Activated CD8-positive, alpha-beta memory T cell treated with anti-CD3 and anti-CD28 coated beads, Interleukin-2, amount 50 U/mL, for 1 hour (primary cell): ENCODE results near the gene TRDN.

ENCODE experiments used
- DNase-seq: peaks from one replicate; pipeline ENCODE4 v3.0.0-alpha.2; 2020; ENCODE audit errors: extremely low read depth

TRDN gene

GRCh38 chr6:123636782-123637181, at the start of gene TRDN:
Gene TRDN, minus strand, starts transcription at chr6:123636950. Its CDS starts 175 bp downstream, at chr6:123636775.
- no peak for DNase-seq

GRCh38 chr6:123681957-123682462, 45.3 kb upstream of the TRDN start:
- no peak for DNase-seq

- no peak for DNase-seq
Measured at GRCh38 chr6:123677897-123678296, 41.1 kb upstream of the TRDN start.

- no peak for DNase-seq
Measured at GRCh38 chr6:123676793-123677192, 40.0 kb upstream of the TRDN start.

GRCh38 chr6:123668965-123669591, 32.3 kb upstream of the TRDN start:
- DNase-seq: no peak

- no peak for DNase-seq
Measured at GRCh38 chr6:123668063-123668462, 31.3 kb upstream of the TRDN start.

GRCh38 chr6:123663436-123663835, 26.7 kb upstream of the TRDN start:
- DNase-seq: no peak

- DNase-seq: no peak
Measured at GRCh38 chr6:123662757-123663156, 26.0 kb upstream of the TRDN start.

GRCh38 chr6:123661105-123661891, 24.5 kb upstream of the TRDN start:
- no peak for DNase-seq

GRCh38 chr6:123659960-123660748, 23.4 kb upstream of the TRDN start:
- no peak for DNase-seq

GRCh38 chr6:123658848-123659247, 22.1 kb upstream of the TRDN start:
- no peak for DNase-seq

- no peak for DNase-seq
Measured at GRCh38 chr6:123655521-123656306, 19.0 kb upstream of the TRDN start.

GRCh38 chr6:123648723-123649122, 12.0 kb upstream of the TRDN start:
- no peak for DNase-seq

GRCh38 chr6:123648020-123648580, 11.3 kb upstream of the TRDN start:
- no peak for DNase-seq

- DNase-seq: no peak
Measured at GRCh38 chr6:123641497-123641896, 4.7 kb upstream of the TRDN start.

GRCh38 chr6:123640567-123641187, 3.9 kb upstream of the TRDN start:
- DNase-seq: no peak

GRCh38 chr6:123638865-123639264, 2.1 kb upstream of the TRDN start:
- no peak for DNase-seq

GRCh38 chr6:123636282-123636681, 468 bp downstream of the TRDN start:
- DNase-seq: no peak

- DNase-seq: no peak
Measured at GRCh38 chr6:123635567-123635966, 1.2 kb downstream of the TRDN start.

- DNase-seq: no peak
Measured at GRCh38 chr6:123635144-123635543, 1.6 kb downstream of the TRDN start.

- no peak for DNase-seq
Measured at GRCh38 chr6:123632641-123633040, 4.1 kb downstream of the TRDN start.
